GM04503 (cell line): ENCODE measurements around the gene WFDC1.

Experiments used
- DNase-seq: peaks from one replicate; pipeline ENCODE4 v3.0.0-alpha.2; 2012; ENCODE audit warnings: low read depth

WFDC1 gene

DNA sequence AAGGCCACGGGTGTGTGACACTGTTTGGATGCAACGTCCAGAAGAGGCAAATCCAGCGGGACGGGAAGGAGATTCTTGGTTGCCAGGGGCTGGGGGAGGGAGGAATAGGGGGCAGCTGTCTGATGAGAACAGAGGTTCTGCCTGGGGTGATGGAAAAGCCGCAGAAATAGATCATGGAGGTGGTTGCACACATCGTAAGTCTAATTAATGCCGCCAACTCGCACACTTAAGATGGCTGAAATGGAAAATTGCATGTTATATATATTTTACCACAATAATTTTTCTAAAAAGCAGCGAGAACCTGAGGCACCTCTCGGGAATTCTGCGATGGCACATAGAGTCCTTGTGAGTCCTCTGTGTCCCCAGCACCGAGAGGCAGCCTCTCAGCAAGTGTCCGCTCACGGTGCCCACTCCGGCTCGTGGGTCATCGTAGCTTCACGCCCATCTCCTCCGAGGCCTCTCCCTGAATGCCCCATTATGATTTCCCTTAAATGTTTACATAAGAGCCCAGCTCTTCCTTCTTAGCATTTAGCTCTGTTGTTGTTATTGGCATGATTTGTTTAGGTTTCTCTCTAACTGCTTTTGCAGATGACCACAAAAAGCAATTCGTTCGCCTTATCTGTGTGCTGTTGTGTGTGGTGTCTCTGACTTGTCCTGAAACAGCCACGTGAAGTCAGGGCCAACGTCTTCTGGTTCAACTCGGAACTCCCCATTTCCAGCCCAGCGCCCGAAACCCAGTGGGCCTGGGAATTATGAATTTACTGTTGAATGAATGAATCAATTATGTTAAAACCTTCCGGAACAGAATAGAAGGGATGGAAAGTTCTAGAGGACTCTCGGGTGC is 7.7 kb downstream of the WFDC1 start:
- no peak for DNase-seq

DNA sequence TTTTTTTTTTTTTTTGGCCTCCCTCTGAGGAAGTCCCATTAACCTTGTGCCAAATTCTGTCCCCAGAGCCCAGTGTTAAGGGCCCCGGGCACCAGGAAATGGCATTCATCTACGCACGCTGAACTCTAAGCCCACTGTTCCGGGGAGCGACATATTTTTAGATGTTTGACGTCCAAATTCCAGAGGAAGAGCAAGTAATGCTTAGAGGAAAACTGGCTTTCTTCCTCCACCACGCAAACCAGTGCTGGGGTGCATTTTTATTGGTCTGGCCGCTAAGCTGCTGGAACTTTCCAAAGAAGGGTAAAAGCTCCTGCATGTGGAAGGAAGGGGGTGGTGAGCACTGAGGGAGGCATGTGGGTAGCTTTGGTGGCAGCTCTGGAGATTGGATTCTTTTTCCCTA is 8.3 kb downstream of the WFDC1 start:
- peak; percentile 64 for DNase-seq

DNA sequence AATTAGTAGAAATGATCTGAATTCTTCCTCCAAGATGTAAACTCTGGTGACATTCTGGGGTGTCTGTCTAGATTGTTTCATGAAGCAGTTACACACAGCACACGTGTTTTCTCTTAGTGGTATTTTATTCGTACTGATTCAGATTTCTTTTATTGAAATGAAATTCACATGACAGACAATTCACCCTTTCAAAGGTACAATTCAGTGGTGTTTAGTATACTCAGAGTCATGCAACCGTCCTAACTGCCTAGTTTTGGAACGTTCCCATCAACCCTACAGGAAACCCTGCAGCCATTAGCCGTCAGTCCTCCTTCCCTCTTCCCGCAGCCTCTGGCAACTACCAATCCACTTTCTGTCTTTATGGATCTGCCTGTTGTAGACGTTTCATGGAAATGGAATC is 8.8 kb downstream of the WFDC1 start:
- no peak for DNase-seq

DNA sequence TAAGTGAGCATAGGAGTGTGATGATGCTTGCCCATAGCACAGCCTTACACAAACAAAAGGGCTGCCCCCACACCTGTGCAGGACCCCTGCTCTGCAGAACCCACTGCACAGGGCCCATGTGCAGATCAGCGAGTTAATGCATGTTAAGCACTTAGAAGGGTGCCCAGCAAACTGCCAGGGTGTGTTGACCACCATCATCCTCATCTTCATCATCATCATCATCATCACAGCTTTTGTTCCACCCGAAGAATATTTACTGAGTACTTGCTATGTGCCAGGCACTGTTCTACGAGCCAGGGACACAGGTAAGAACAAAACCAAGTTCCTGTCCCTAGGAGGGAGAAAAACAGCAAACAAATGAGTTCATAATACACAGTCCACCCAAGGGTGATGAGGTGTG is 11.9 kb downstream of the WFDC1 start:
- no peak for DNase-seq

DNA sequence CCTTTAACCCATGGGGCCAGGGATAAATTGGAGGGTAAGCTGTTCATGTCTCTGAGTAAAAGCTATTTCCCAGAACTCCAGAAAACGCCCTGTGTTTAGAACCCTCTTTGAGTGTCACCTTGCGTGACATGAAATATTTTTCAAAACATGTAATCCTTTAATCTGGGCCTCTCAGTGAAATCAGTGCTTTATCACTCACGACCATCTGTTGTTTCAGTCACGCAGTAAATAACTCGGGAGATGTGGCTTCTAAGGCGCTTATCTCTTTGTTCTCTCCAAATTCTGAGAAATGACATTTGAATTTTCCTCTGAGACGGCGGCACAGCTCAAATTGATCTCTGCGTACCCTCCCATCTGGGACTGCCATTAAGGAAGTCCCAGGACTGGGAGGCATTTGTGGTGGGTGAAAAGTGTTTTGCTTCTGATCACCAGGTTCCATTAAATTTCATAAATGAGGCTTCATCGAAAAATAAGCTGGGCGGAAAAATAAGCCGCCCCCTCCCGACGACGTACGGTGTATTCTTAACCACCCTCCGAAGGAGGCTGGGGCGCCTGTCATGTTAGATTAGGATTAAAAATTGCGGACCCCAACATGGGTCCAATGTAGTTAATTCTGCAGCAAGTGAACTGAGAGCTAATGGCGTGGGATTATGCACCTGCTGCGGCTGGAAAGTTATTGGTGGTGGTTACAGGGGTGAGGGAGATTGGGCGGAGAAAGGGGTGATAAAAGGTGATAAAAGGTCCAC is 12.7 kb downstream of the WFDC1 start:
- DNase-seq = no peak

DNA sequence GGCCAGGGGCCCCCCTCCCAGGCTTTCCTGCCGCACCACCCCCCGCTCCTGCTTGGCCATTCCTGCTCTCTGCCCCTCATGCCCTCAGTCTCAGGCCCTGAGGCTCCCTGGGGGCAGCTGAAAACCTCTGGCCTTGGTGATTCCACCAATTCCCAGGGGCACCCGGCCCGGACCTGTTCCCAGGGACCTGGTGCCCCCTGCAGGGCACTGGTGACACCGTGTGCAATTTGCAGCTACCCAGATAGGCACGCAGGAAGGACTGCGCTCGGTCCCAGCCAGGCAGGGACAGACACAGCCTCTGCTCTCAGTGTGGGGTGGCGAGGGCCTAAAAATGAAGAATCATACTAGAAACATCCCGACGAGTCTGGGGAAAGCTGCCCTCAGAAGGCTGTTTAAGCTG is 13.4 kb downstream of the WFDC1 start:
- DNase-seq = no peak

DNA sequence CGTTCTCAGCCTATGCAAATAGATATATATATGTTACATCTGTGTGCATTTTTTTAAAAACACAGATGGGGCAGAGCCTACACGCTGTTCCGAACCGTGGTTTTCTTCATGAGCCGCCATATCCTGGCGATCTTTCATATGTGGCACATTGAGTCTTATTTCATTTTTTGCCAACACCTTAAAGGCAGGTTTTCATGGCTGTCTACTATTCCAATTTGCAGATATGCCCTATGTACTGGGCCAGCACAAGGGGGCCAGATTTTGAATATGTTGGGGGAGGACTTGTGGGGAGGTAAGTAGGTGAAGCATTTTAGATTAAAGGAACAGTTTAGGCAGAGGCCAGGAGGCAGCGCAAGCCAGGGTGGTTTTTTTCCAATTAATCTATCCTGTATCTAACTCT is 16.0 kb downstream of the WFDC1 start:
- no peak for DNase-seq

DNA sequence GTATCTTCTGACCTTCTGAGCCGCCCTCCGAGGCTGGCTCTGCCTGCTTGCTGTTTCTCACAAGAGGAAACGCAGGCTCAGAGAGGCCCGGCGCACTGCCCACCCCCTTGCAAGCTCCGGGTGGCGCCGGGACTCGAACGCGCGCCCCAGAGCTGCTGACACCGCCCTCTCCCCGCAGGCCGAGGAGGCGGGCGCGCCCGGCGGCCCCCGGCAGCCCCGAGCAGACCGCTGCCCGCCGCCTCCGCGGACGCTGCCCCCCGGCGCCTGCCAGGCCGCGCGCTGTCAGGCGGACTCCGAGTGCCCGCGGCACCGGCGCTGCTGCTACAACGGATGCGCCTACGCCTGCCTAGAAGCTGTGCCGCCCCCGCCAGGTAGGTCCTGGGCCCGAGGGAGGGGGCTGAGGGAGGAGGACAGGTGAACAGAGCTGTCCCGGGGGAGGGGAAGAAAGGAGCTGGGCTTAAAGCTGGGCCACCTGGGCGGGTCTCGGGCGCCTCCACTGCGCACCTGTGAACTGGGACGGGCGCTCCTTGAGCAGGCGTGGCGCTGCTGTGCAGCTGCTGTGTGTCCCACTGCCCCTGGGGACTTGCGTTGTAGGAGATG is 18.2 kb downstream of the WFDC1 start:
- DNase-seq = no peak

DNA sequence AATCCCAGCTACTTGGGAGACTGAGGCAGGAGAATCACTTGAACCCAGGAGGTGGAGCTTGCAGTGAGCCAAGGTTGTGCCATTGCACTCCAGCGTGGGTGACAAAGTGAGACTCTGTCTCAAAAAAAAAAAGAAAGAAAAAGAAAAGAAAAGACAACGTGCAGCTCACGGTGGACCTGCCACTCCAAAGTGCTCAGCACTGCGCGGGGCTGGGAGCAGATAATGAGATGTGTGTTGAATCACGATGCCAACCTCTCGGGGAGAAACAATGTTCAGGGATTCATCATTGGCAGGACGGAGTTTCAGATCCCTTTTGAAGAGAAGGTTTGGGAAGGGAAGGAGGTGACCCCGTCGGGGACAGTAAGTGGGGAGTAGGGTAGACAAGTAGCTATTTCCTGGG is 19.2 kb downstream of the WFDC1 start:
- DNase-seq = no peak

DNA sequence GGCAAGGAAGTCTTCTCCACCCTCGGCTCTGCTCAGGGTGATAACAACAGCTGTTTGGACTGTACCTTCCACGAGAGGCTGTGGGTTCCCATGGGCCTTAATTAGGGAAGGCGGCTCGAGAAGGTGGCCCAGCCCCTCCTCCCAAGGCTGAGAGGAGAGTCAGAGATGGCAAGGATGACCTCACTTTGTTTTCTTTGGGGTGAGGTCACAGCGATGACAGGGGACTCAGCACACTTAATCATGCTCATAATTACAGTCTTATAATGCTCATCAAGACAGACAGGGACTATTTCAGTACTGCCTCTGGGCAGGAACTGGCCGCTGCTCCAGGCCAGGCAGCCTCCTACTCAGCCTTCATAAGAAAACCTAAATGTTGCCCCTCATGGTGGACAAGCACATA is 19.7 kb downstream of the WFDC1 start:
- no peak for DNase-seq

DNA sequence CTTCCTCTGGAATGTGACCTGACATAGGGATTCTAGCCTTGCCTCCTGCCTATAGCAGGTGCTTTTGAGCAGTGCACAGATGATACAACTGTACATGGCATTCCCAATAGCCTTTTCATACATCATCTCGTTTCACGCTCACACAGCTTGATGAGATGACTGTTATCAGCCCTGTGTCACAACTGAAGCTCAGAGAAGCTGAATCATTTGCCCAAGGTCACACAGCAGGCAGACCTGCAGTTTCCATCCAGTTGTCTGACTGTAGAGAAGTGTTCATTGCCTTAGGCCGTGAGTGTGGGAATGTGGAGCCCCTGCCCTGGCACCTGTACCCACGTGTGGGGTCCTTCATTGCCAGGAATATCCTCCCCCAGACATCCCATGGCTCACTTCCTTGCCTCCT is 20.1 kb downstream of the WFDC1 start:
- no peak for DNase-seq

DNA sequence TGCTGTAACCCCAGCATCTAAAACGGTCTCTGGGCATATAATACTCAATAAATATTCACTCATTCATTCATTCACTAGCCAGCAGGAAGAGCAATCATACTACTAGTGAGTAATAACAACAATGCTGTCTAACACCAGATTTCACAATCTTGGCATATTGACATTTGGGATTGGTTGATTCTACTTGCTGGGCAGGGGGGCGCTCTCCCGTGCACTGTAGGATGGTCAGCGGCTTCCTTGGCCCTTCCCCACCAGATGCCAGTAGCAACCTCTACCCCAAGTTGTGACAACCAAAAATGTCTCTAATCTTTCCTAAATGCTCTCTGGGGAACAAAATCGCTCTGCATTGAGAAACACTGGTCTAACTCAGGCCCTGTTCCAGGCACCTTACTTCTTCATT is 20.7 kb downstream of the WFDC1 start:
- no peak for DNase-seq

DNA sequence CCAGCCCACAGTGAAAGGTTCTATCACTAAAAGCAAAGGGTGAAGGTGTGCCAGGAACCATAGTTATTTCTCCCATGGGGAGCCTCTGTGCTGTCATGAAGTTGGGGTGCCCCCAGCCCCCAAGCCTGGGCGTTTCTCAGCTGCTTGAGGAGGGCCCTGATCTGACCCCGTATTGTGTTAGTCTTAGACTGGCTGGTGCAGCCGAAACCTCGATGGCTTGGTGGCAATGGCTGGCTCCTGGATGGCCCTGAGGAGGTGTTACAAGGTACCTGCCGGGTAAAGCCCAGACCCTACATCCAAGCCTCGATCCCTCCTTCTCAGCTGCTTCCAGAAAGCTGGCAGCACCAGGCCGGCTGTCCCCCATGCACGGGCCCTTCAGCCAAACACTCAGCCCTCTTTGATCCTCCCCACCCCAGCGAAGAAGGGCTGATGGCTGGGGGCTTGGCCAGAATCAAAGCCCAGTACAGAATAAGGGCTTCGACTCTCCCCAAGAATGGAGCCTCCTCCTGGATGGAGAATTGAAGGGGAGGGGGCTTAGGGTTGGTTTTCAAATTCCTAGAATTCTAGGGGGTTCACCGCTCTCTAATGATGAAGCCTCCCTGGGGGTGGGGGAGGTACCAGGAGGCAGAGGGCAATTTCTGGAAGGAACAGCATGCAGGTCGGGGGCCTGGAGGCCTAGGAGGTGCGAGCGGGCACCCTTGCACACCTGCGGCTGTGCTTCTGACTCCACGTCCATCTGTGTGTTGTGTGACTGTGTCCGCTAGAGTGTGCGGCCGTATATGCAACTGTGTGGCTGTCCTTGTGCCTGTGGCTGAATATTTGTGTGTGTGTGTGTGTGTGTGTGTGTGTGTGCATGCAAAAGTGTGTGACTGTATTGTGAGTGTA is 23.7 kb downstream of the WFDC1 start:
- no peak for DNase-seq

DNA sequence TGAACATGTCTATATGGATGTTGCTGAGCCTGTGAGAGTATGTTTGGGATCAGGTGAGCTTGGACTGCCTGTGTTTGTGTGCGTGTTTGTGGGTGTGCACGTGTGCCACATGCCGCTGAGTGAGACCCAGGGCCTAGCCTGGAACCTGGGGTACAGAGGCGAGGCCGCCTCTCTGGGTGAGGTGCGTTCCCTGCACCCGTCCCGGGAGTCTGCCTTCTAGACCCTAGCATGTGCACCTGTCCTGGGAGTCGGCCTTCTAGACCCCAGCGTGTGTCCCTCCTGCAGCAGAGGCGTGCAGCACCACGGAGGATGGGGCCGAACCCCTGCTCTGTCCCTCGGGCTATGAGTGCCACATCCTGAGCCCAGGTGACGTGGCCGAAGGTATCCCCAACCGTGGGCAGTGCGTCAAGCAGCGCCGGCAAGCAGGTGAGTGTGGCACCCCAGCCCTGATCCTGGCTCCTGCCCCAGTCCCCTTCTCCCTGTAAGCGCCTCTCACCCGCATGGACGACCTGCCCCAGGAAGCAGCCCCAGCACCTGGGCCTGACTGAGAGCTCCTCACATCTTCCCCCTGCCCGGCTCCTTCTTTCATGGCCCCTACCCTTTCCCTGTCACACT is 24.6 kb downstream of the WFDC1 start:
- DNase-seq = no peak

DNA sequence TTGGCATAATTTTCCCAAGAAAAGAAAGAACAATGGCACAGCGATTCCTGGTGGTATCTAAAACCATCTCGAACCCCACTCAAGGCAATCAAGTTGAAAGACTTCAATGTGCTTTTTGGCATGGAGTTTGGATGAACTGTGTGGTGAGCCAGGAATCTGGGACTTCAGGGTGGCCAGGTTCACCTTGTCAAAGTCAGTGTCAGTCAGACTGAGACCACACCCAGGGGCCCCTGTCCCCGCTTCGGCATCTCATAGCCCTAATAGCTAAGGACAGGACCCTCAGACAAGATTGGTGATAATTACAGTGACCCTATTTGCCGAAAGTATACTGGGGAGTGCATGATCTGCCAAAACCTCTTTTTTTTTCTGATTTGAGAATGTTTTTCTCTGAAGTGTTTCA is 25.8 kb downstream of the WFDC1 start:
- no peak for DNase-seq

DNA sequence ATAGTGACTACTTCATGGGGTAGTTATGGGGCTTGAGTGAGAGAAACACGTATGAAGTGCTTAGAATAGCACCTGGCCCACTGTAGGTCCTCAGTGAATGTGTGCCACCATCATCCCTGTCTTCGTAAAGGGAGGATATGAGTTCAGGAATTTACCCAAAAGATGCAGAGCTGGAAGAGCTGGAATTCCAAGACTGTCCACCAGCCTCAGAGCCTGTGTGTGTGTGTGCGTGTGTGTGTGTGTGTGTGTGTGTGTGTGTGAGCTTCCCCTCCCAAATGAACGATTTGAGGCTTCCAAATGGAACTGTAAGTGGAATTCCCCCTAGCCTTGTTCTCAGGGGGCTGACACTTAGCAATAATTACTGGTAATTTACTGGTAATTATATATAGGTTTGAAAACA is 27.3 kb downstream of the WFDC1 start:
- DNase-seq = no peak

DNA sequence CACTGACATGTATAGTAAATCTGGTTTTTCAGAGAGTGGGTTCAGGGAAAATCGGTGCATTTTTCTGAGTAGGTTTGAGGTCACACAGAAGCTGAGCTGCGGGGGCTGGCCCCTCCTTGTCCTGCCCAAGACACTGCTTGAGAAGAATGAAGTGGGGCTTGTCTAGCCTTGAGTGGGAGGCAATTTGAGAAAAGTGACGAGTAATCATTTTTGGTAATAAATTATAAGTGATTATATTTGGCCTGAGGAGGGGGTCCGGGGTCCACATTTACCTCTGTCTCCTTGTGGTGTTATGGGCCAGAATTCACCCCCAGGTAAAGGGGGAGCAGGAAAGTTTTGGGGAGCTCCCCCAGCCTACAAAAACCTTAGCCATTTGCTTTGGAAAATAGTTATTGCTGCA is 28.1 kb downstream of the WFDC1 start:
- no peak for DNase-seq

DNA sequence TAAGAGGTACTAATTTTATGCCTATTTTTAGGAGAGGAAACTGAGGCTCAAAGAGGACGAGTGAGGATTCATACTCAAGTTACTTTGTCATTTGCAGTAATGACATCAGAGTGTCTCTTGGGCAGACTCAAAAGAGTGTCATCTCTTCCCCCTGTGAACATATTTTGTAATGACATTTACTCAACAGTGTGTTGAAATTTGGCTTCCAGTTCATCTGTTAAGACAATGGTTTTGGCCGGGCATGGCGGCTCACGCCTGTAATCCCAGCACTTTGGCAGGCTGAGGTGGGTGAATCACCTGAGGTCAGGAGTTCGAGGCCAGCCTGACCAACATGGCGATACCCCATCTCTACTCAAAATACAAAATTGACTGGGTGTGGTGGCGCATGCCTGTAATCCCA is 28.9 kb downstream of the WFDC1 start:
- no peak for DNase-seq

DNA sequence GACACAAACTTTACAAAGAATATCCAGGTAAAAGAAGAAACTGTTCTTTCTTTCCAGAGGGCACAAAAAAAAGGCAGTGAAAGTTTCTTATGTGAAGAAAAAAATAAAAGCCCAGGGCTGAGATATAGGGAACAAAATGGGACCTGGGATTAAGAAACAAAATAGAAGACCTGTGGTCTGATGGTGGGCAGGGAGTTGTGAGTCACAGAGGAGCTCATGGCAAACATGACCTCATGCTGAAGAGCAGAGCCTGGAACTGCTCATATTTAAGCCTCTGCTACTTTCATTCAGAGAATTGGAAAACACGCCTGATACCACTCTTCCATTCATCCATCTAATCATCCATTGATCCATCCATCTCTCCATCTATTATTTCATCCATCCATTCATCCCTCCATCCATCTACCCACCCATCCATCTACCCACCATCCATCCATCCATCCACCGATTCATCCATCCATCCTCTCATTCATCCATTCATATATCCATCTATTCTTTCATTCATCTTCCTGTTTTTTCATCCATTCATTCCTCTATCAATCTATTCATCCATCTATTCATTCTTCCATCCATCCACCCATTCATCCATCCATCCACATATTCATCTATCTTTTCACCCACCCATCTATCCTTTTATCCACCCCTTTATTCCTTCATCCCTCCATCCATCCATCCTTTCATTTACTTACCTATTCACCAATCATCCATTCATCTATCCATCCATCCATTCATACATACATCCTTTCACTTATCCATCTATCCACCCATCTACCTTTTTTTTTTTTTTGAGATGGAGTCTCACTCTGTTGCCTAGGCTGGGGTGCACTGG is 30.0 kb downstream of the WFDC1 start:
- no peak for DNase-seq

DNA sequence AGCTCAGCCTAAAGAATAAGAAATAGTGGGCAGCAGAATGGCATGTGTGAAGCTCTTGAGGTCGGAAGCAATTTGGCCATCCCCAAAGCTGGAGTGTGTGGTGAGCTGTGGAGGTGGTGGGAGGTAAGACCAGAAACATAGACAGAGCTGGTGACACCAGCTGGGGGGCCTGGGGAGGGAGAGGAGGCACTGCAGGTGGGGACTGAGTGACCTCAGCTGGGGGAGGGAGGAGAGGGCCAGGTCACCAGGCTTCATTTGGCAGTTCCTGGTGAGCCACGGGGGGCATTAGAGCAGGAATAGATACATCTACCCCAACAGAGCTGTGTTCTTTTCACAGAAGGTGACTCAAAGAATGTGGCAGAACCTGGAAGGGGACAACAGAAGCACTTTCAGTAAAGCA is 31.9 kb downstream of the WFDC1 start:
- DNase-seq = no peak

DNA sequence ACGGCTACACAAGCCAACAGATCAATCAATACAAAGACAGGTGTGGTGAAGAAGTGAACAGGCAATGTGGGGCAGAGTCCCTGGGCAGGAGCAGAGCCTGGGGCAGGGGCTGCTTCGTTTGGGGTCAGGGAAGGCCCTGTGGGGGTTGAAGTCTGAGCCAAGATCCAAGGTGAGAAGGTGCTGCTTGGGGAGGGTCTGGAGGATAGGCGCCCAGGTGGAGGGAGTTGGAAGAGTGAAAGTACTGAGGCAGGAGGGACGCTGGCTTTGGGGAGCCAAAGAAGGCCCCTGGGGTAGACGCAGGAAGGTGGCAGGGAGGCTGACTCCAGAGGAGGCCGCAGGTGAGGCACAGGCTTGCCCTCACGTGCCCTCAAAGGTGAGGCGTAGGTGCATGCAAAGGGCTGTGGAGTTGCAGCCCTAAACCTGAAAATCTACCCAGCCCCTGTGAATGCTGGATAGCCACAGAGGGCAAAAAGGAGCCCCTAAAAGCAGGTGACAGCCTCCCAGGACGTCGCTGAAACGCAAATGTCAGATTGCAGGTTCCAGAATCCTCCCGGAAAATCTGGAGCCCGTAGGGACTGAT is 33.3 kb downstream of the WFDC1 start:
- DNase-seq = no peak
